ENCODE measurements around the gene TNFRSF19.

- no peak for TF ChIP-seq POLR2A (IDR thresholded peaks at IDR 0.05)
- TF ChIP-seq, protein P1, sequence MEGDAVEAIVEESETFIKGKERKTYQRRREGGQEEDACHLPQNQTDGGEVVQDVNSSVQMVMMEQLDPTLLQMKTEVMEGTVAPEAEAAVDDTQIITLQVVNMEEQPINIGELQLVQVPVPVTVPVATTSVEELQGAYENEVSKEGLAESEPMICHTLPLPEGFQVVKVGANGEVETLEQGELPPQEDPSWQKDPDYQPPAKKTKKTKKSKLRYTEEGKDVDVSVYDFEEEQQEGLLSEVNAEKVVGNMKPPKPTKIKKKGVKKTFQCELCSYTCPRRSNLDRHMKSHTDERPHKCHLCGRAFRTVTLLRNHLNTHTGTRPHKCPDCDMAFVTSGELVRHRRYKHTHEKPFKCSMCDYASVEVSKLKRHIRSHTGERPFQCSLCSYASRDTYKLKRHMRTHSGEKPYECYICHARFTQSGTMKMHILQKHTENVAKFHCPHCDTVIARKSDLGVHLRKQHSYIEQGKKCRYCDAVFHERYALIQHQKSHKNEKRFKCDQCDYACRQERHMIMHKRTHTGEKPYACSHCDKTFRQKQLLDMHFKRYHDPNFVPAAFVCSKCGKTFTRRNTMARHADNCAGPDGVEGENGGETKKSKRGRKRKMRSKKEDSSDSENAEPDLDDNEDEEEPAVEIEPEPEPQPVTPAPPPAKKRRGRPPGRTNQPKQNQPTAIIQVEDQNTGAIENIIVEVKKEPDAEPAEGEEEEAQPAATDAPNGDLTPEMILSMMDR (IDR thresholded peaks at IDR 0.05) = no peak
Observed at GRCh38 chr13:23598369-23598768, 28.2 kb downstream of the TNFRSF19 start.

All from body of pancreas (tissue), 4 donors.